Measurements from ENCODE around the gene MRPS18C. TPM values are rescaled to one million over a fixed set of nuclear protein-coding genes. Genes with fewer than 3 reads are reported as not detected.
A peak's percentile ranks its signal among the peaks of the same experiment; 100 is the strongest.

Gene MRPS18C
- 67.1 TPM for total RNA-seq
- long read RNA-seq, transcript MRPS18C-201 (6 exons, 1,643 nt): major isoform, 37 of 42 reads
- long read RNA-seq, partial matches to known transcripts: 0 of 42 reads
- long read RNA-seq, other reads (novel, unspliced or antisense): 0 of 42 reads

DNA sequence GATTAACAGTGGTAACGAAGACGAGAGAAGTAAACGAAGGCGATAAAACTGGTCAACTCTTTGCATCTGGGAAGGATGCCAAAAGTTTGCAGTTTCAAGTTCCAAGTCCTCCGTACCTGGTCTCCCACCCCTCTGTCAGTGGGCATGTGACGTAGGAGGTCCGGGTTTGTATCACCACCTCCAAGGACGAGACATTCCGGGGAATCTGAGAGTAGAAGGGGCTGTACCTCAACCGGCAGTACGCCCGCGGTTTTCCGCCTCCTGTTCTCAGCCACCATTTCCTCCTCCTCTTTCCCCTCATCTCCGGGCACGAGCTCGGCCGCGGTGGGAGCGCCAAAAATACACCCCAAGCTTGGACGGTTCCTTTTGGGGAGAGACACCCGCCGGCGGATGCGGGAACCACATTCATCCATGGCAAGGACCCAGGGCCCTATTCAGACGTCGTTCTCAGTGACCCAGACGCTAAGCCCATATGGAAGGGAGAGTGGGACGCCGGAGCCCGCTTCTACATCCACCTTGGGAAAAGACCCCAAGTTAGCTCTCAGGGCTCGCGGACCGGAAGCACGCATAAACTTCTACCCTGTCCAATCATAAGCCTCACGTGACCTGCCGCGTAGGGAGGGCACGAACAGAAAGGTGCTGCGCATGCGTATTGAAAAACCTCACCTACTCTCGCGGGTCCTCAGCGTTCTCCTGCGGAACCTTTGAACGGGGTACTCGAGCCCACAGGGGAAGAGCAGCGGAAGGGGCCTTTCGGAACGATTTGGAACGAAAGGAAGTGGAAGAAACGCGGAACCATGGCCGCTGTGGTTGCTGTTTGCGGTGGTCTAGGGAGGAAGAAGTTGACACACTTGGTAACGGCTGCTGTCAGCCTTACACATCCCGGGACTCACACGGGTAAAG lies at the start of gene MRPS18C, which contains the start of gene HELQ:
Gene MRPS18C (plus strand): TSS at position 778 of the 903 bp plus-strand sequence. CDS start 20 bp downstream, at position 798.
Gene HELQ (minus strand): TSS at position 543 of the 903 bp plus-strand sequence. CDS start 130 bp downstream, at position 413.
- DNase-seq (peak; percentile 94), ATAC-seq (peak; percentile 99)
- intact Hi-C loops (cut with micrococcal nuclease): loop anchor here (10.0 kb wide), 1 partner anchor 171 kb away; the partner anchor contains the start of gene COQ2

DNA sequence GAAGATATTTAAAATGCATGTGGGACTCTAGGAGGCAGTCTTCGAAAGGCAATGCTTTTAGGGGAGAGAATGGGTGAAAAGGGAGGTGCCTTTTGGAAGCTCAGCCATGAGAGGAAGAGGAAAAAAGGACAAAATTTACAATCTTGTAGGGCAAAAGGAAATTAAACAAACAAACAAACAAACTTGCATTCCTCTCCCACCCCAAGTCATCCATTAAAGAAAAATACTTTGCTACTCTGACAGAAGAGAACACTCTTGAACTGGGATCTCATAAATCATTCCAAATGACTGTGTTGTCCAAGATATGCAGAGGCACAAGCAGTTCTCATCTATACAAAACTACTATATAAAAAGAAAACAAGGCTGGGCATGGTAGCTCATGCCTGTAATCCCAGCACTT lies 47.0 kb upstream of the MRPS18C start:
- DNase-seq (no peak), ATAC-seq (no peak)
- intact Hi-C loops (cut with micrococcal nuclease): no loop called here

DNA sequence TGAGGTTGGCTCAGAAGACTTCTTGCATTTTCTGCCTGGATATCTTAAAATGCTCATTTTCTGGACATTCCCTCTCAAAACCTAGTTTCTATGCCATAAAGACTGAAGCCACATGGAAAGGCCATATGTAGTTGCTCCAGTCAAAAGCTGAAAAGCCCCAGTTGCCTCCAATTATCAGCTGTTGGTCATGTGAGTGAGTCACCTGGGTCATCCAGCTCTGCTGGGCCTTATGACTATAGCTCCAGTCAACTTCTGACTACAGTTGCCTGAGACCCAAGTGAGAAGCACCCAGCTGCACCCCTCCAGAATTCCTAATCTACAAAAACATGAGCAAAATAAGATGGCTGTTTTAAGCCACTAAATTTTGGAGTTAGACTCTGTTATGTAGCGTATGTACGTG lies 42.2 kb upstream of the MRPS18C start:
- ATAC-seq: no peak
- DNase-seq: no peak
- intact Hi-C loops (cut with micrococcal nuclease): no loop called here

DNA sequence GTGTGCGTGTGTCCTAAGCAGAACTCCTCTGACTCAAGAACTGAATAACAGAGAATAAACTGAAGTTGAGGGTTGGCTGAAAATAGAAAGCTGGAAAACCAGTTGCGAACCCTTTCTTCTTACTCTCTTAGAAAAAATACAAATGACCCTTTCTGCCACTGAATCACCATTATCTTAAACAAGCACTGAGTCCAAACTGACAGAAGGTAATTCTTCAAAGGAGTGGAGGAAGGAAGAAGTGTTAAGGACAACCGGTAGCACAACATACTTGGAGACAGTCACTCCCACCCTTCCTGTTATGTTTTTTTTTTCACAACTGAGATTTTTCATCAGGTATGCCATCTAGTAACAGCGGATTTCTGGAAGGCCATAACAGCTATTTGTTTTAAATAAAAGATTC lies 38.3 kb upstream of the MRPS18C start:
- no peak for DNase-seq

DNA sequence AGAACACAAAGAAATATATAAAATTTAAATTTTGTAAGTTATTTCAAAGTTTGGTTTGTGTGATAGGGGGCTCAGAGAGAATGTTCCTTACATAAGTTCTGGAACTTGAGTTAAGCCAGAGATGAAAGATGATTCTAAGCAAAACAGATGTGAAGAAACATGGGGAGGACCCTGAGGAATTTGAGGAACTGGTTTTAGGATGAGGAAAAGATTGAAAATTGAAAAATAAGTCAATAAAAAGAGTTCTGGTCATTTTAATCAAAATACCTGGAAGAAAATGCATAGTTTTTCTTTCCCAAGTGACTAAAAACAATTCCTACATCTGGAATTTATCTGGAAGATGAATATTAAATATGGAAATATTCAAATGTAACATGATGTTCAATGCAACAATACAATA lies 37.6 kb upstream of the MRPS18C start:
- ATAC-seq: no peak
- intact Hi-C loops (cut with micrococcal nuclease): no loop called here
- DNase-seq: no peak

More for the DNA sequence above, 38.3 kb upstream of the MRPS18C start:
- intact Hi-C loops (cut with micrococcal nuclease): no loop called here
- no peak for ATAC-seq

DNA sequence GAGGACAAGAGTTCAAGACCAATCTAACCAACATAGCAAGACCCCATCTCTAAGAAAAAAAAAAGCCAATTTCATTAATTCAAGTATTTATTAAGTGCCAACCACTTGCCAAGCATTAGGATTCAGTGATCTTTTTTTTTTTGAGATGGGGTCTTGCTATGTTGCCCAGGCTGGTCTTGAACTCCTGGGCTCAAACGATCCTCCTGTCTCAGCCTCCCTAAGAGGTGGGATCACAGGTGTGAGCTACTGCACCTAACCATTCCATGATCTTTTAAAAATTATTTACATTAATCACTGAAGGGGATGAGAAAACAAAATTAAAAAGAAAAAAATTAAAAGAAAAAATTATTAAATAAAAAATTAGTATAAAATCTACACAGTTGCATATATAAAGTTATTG lies 24.7 kb upstream of the MRPS18C start:
- no peak for DNase-seq
- intact Hi-C loops (cut with micrococcal nuclease): no loop called here
- ATAC-seq: no peak

DNA sequence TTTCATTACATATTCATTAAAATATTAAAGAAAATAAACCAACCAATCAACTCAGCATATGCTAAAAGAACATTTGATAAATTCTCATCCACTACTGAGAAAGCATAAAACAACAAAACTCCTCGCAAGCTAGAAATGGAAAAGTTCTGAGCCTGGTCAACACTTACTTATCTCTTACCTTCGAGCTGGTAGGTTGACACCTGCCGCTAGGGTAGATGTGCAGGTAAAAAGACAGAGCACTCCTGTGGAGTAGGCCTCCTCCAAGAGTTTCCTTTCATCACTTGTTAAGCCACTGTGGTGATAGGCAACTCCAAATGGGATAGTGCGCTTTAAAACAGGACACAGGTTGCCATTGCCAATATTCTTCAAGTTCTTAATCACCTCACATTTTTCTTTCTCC lies 19.2 kb upstream of the MRPS18C start:
- ATAC-seq: no peak
- intact Hi-C loops (cut with micrococcal nuclease): no loop called here
- no peak for DNase-seq

DNA sequence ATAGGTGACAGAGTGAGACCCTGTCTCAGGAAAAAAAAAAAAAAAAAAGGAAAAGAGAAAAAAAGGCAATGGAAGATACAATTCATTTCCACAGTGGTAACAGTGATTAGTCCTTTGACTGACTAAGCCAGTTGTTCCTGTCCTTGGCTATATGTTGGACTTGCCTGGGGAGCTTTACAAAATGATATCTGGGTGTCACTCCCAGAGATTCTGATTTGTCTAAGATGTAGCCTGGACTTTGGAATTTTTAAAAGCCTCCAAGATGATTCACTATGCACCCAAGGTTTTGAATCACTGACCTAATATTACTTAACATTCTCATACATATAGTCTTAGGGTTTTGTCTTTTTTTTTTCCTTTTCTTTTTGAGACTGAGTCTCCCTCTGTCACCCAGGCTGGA lies 17.1 kb upstream of the MRPS18C start:
- intact Hi-C loops (cut with micrococcal nuclease): no loop called here
- ATAC-seq: no peak

DNA sequence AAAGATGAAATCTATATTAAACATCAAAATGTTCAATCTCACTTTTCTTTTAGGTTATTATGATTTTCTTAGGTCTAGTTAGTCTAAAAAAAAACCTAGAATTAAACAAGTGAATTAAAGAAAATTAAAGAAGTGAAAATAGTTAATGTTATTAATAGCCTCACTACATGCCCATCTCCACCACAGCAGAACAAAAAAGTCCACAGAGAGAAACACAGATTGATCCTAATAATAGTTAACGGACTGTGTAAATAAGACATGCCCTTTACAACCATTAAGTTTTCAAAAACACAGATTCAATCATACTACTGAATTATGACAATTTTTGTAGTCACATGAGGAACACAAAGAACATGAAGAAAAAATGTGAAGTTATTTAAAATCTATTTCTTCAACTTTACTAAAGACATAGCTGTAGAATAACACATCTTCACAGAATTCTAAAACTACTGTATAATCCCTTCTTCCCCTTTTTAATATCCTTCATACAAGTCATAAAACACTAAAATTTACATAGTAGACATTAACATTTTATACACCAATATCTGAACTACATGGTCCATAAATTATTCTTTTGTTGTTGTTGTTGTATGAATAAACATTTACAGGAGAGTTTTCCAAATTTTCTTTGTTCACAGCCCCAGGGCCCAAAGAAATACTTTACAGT lies 15.6 kb upstream of the MRPS18C start:
- intact Hi-C loops (cut with micrococcal nuclease): no loop called here
- ATAC-seq (no peak), DNase-seq (no peak)

More for the DNA sequence above, 17.1 kb upstream of the MRPS18C start:
- no peak for DNase-seq

DNA sequence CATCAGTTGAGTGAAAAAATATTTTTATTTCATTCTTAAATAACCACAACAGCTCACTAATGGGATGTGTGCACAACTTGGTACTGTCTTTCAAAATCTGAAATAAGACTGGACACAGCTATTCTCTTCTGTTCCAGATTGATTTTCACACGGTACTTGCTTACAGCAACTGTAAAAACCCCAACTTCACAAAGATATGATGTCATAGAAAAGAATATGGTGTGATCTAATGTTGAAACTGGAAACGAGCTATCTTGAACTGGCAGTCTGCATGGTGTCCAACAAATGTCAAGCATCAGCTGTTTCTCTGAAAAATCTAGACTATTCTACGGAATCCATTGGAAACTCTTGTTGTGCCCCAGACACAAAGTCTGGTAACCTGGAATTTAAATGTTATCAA lies 15.0 kb upstream of the MRPS18C start:
- intact Hi-C loops (cut with micrococcal nuclease): no loop called here

DNA sequence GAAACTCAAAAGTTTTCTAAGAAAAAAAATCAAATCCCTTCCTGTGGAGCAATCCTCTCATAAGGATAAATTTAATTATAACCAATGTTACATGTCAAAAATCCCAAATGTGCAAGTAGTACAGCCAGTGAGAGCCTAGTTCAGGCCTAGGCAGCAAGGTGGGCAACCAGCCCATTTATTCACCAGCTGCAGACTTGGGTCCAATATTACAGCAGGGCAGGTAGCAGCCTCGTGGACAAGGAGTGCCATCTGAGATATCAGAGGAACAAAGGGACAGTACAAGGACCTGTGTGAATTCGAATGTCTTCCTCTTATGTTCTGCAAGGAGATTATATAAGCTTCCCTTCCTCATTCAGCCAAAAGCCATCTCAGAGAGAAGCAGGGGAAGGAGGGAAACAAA lies 6.8 kb upstream of the MRPS18C start:
- no peak for ATAC-seq

More for the DNA sequence above, 15.0 kb upstream of the MRPS18C start:
- ATAC-seq (no peak), DNase-seq (no peak)

DNA sequence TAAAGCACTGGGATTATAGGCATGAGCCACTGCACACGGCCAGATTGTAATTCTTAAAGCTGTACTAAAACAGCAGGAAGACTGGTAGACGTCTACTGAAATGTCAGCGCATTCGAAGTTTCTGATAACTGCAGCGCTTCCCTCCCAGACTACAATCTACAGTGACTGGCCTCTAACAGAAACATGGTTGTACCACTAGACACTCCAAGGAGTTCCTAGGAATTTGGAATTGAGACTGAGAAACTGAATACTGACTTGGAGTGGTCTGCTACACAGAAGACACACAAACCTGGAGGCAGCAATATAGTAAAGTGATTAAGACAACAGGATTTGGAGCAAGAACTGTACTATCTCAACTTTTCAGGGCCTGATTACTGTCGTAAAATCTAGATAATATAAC lies 1.2 kb upstream of the MRPS18C start:
- no peak for ATAC-seq
- intact Hi-C loops (cut with micrococcal nuclease): loop anchor here (10.0 kb wide), 1 partner anchor 170 kb away; the partner anchor contains the start of gene COQ2
- DNase-seq: no peak

More for the DNA sequence above, 6.8 kb upstream of the MRPS18C start:
- no peak for DNase-seq
- intact Hi-C loops (cut with micrococcal nuclease): no loop called here

DNA sequence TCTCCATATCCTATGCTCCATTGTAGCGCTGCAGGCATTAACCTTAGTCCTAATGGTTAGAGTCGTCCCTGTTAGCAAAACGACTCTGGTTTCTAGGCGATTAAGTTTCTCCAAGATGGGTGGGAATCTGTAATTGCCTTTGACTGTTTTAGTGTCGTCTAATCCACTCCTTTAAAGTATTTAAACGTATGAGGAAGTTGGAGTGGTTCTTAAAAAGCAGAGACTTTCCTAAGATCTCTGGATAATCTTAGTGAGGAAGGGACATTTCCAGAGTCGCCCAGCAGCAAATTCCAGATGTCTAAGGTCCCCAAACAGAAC lies 285 bp downstream of the MRPS18C start:
- intact Hi-C loops (cut with micrococcal nuclease): loop anchor here (10.0 kb wide), 1 partner anchor 171 kb away; the partner anchor contains the start of gene COQ2
- no peak for ATAC-seq
- no peak for DNase-seq

DNA sequence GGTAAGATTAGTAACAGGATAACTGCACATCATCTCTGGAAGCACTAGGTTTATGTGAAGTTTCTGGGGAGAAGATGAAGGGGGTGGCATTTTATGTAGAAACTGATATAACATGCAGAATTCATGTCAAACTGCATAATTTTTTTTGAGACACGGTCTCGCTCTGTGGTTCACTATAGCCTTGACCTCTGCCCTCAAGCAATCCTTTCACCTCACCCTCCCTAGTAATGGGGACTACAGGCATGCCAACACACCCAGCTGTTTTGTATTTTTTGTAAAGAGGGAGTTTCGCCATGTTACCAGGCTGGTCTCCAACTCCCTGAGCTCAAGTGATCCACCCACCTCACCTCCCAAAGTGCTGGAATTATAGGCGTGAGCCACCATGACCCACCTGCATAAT lies 17.6 kb downstream of the MRPS18C start:
- ATAC-seq (no peak), DNase-seq (no peak)
- intact Hi-C loops (cut with micrococcal nuclease): no loop called here

DNA sequence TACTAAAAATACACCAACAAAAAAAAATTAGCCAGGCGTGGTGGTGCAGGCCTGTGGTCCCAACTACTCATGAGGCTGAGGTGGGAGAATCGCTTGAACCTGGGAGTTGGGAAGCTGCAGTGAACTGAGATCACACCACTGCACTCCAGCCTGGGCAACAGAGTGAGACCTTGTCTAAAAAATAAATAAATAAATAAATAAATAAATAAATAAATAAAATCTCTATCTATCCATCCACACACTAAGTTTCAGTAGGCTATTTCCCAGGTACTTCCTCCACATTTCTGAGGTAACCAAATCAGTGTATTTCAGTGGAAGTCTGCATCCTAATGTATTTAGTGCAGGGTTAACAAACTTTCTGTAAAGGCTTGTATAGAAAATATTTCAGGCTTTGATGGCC lies 18.1 kb downstream of the MRPS18C start:
- no peak for DNase-seq
- ATAC-seq: no peak
- intact Hi-C loops (cut with micrococcal nuclease): no loop called here

DNA sequence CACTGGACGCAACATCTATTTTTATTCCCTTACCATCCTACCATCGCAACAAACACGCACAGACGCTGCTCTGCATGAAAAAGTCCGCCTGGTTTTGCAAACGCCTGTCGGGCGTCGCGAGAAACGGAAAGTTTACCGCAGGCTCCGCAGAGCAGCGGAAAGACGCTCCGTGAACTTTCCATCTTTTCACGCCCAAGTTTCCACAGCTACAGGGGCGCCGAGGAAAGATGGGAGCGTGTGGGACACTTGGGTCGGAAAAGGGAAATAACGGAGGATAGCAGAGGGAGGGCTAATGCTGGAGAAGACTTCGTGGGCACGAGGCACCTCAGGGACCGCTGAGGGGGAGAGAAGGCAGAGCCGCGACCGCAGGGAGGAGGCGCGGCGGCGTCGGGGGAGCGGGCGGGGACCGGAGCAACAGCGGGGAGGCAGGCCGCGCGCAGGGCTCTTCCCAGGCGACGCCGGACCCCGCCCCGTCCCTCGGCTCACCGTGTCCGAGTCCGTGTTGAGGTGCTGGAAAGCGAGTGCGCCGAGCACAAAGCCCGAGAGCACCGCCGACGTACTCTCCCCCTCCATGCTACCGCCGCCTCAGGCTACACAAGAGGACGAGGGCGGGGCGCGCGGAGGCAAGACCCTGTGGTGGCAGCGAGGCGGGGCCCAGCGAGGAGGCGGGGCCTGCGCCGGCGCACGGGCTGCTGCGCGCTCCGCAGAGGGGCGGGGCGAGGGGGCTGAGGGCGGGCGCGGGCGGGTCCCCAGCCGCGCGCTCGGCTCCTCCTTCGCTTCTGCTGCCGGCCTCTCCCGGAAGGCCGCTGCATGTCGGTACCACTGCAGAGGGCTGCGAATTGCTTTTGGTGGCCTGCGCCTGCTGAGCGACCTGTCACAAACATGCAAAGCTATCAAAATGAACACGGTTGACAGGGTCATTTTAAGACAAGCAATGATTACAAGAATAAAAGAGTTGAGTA lies 28.9 kb downstream of the MRPS18C start, which contains the start of gene ABRAXAS1:
Gene ABRAXAS1 (minus strand): TSS at position 601 of the 962 bp plus-strand sequence. CDS start 28 bp downstream, at position 573.
- DNase-seq (peak; percentile 97), ATAC-seq (peak; percentile 100)
- intact Hi-C loops (cut with micrococcal nuclease): no loop called here

DNA sequence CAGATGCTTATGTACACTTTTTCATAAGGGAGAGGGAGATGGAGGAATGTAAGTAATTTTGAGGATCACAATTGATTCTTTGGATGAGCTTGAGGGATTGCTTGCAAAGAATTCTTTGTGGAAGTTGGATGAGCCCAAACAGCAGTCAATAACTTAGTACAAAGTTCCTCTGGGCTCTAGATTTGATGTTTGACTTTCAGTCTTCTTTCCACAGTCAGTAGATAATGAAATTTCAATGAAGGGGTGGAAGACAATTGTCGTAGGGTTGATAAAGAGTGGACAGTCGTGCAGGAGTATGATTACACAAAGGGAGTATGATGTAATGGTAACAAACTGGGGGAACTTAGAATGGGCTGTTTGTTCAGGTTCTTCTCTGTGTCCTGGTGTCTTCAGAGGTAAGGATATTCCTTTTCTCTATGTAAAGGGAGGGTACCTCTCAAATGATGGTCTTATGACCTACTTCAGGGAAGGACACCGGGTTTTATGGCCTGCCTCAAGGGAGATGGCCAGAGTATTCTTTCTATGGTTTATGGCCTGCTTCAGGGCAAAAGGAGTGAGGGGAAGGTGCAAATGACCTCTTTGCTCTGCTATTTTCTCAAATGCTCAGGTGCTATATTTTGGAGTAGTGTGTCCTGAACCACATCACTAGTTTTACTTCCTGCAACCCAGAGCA lies 30.7 kb downstream of the MRPS18C start:
- ATAC-seq (no peak), DNase-seq (no peak)
- intact Hi-C loops (cut with micrococcal nuclease): no loop called here

DNA sequence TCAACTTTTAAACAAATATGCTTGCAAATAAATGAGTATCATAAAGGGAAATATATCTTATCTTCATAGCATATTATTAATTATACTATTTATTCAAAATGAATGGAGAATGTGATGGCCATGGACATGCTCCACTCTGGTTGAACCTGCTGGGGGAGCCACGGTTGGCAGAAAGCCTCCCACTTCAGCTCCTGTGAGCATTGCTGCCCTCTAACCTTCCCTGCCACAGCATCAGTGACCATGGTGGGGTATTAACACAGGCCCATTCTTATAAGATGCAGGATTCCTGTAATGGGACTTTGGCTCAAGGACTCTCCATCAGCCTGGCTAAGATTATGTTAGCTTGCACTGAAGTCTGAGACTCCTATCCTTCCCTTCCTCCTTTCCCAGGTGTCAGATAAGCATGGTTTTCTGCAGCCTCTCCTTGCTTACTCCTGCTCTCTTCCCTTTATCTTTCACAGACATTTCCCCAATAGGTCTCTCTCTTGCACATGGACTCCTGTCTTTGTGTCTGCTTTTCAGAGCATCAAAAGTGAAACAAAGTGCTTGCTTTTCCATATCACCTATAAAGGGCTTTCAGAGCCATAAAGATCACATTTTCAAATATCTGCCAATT lies 34.0 kb downstream of the MRPS18C start:
- DNase-seq (no peak), ATAC-seq (no peak)
- intact Hi-C loops (cut with micrococcal nuclease): no loop called here

Data from left ventricle myocardium superior (tissue), 1 donor.